HepG2 (cell line): ENCODE results near the gene PMM2. TPM values are rescaled to one million over a fixed set of nuclear protein-coding genes. Genes with fewer than 3 reads are reported as not detected.

Experiments
- NFAT5 ChIP-seq: sonication (generic); formaldehyde crosslinking; IDR thresholded peaks from 2 replicates; pipeline ENCODE4 v1.4.0; 2020; ENCODE audit warnings: missing genetic modification reagents
- PHF20 ChIP-seq: sonication (generic); formaldehyde crosslinking; IDR thresholded peaks from 2 replicates; pipeline ENCODE4 v1.5.0; 2020; ENCODE audit warnings: mild to moderate bottlenecking, missing genetic modification reagents
- SALL1 ChIP-seq: sonication (generic); formaldehyde crosslinking; IDR thresholded peaks from 2 replicates; pipeline ENCODE4 v1.8.0; 2022; ENCODE audit warnings: mild to moderate bottlenecking, missing genetic modification reagents
- SOX6 ChIP-seq, 2 experiments: fragments of 450-650 bp in 1 of 2; sonication (generic) in 1 of 2; formaldehyde crosslinking in 1 of 2; IDR thresholded peaks; 2 replicates each; pipeline versions ENCODE4 v1.4.0 to v1.6.1; 2017 to 2020; ENCODE audit warnings: antibody characterized with exemption in 1 of 2, mild to moderate bottlenecking in 1 of 2, missing genetic modification reagents in 1 of 2
- ZBTB7A ChIP-seq: sonication (generic); formaldehyde crosslinking; IDR thresholded peaks from 2 replicates; pipeline ENCODE4 v1.8.0; 2022; ENCODE audit warnings: mild to moderate bottlenecking, missing genetic modification reagents
- ZFP36 ChIP-seq: fragments of 150-350 bp; IDR thresholded peaks from 2 replicates; pipeline ENCODE4 v1.6.1; 2018; ENCODE audit warnings: borderline replicate concordance, low read length, low read depth; ENCODE audit not compliant: partially characterized antibody
- ZHX1 ChIP-seq: sonication (generic); formaldehyde crosslinking; IDR thresholded peaks from 2 replicates; pipeline ENCODE4 v1.8.1; 2022; ENCODE audit warnings: low read depth, mild to moderate bottlenecking, missing genetic modification reagents
- ZNF501 ChIP-seq: sonication (generic); formaldehyde crosslinking; IDR thresholded peaks from 2 replicates; pipeline ENCODE4 v1.5.1; 2020; ENCODE audit warnings: mild to moderate bottlenecking, moderate library complexity, missing genetic modification reagents
- ZNF687 ChIP-seq: sonication (generic); formaldehyde crosslinking; IDR thresholded peaks from 2 replicates; pipeline ENCODE4 v1.5.1; 2020; ENCODE audit warnings: mild to moderate bottlenecking, missing genetic modification reagents, moderate library complexity
- ZNF710 ChIP-seq: sonication (generic); formaldehyde crosslinking; IDR thresholded peaks from 2 replicates; pipeline ENCODE4 v1.5.0; 2020; ENCODE audit warnings: mild to moderate bottlenecking, missing genetic modification reagents, borderline replicate concordance
- polyA plus RNA-seq, 8 experiments: library from polyadenylated mRNA; depleted of rRNA in 3 of 8; stranded (reverse) in 7 of 8; unstranded in 1 of 8; fragments of >200 nt; fragmentation: Illumina TruSeq in 4 of 8; extraction: Trizol in 4 of 8; gene quantifications; 2 replicates each; pipeline versions ENCODE4 v1.2.1 to v1.2.3, GENCODE V29; 2011 to 2016; ENCODE audit warnings: low read depth in 4 of 8, missing spikeins in 1 of 8, mixed read lengths in 1 of 8; ENCODE audit not compliant: insufficient read depth in 1 of 8
- total RNA-seq, 5 experiments: library from RNA; depleted of rRNA; stranded (reverse); fragments of >200 nt; fragmentation: Illumina TruSeq; extraction: Trizol; gene quantifications; 2 replicates each; pipeline ENCODE4 v1.2.3, GENCODE V29; 2016; ENCODE audit warnings: low read depth in 1 of 5

The PMM2 gene
- total and polyA plus RNA-seq, 2 of the 13 experiments (the other 11 are each of a cell fraction or from before 2014, with no cell fraction given) = 52.2 to 93.7 TPM

GRCh38 chr16:8877894-8878522 lies 80.4 kb downstream of the PMM2 start (continued):
- no peak for TF ChIP-seq NFAT5
- TF ChIP-seq ZBTB7A (CRISPR knock-in tag) = 0 out of 2 replicates have a peak, but pooled peaks have one; percentile 12
- no peak for TF ChIP-seq PHF20 (CRISPR knock-in tag)
- TF ChIP-seq ZHX1 = 0 out of 2 replicates have a peak, but pooled peaks have one; percentile 33
- 0 out of 2 replicates have a peak, but pooled peaks have one; percentile 14 for TF ChIP-seq ZNF501 (CRISPR knock-in tag)
- TF ChIP-seq ZFP36 = peak; percentile 83
- TF ChIP-seq SOX6 (IDR thresholded peaks at IDR 0.05) = no peak
- TF ChIP-seq SOX6 (CRISPR knock-in tag; IDR thresholded peaks at IDR 0.05) = no peak
- TF ChIP-seq SALL1 (CRISPR knock-in tag) = peak; percentile 50; the same call in 1 of the 2 replicates
- TF ChIP-seq ZNF687 (CRISPR knock-in tag) = peak; percentile 36; the same call in 1 of the 2 replicates
- TF ChIP-seq ZNF710 (CRISPR knock-in tag) = no peak
